ENCODE data around the gene AOAH. TPM values are rescaled to one million over a fixed set of nuclear protein-coding genes. Genes with fewer than 3 reads are reported as not detected.
"Not testable (repeated sequence)": the region's sequence is repeated elsewhere in the genome, so short reads cannot be mapped to it uniquely, and the experiment has no call there.

Gene AOAH
- polyA plus RNA-seq, 3 donors: 2.5 to 3.3 (median 3.1) TPM

- DNase-seq (ENCODE audit: extremely low read depth in 1 of 11, low read depth in 9 of 11, low spot score in 4 of 11): no peak
Observed at GRCh38 chr7:36506820-36507219, 217.5 kb downstream of the AOAH start.

- DNase-seq (ENCODE audit: extremely low read depth in 1 of 11, low read depth in 9 of 11, low spot score in 4 of 11): no peak
Observed at GRCh38 chr7:36506130-36506798, 218.0 kb downstream of the AOAH start.

GRCh38 chr7:36504617-36505016 is 219.7 kb downstream of the AOAH start:
- DNase-seq (ENCODE audit: extremely low read depth in 1 of 11, low read depth in 9 of 11, low spot score in 4 of 11): not testable (repeated sequence)

DNA sequence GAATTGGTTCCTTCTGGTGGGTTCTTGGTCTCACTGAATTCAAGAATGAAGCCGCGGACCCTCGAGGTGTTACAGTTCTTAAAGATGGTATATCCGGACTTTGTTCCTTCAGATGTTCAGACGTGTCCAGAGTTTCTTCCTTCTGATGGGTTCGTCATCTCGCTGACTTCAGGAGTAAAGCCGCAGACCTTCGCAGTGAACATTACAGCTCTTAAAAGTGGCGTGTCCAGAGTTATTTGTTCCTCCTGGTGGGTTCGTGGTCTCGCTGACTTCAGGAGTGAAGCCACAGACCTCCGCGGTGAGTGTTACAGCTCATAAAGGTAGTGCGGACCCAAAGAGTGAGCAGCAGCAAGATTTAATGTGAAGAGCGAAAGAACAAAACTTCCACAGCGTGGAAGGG is 220.1 kb downstream of the AOAH start:
- not testable (repeated sequence) for DNase-seq (ENCODE audit: extremely low read depth in 1 of 11, low read depth in 9 of 11, low spot score in 4 of 11)

GRCh38 chr7:36497775-36498174 is 226.5 kb downstream of the AOAH start:
- no peak for DNase-seq (ENCODE audit: extremely low read depth in 1 of 11, low read depth in 9 of 11, low spot score in 4 of 11)

GRCh38 chr7:36497176-36497575 is 227.1 kb downstream of the AOAH start:
- DNase-seq (ENCODE audit: extremely low read depth in 1 of 11, low read depth in 9 of 11, low spot score in 4 of 11): not testable (repeated sequence)

DNA sequence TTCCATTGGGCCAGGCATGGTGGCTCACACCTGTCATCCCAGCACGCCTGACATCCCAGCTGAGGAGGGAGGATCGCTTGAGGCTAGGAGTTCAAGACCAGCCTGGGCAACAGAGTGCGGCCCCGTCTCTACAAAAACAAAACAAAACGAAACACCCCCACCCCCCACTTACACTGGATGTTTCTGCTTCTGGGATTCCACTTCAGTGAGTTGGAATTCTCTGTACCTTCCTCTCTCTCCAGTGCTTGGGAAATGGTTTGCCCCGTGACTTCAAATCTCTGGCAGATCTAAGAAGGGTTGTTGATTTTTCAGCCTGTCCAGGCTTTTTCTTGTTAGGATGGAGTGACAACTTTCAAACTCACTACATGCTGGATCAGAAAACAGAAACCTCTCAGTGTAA is 227.7 kb downstream of the AOAH start:
- no peak for DNase-seq (ENCODE audit: extremely low read depth in 1 of 11, low read depth in 9 of 11, low spot score in 4 of 11)

- no peak for DNase-seq (ENCODE audit: extremely low read depth in 1 of 11, low read depth in 9 of 11, low spot score in 4 of 11)
Observed at GRCh38 chr7:36491317-36491716, 233.0 kb downstream of the AOAH start.

DNA sequence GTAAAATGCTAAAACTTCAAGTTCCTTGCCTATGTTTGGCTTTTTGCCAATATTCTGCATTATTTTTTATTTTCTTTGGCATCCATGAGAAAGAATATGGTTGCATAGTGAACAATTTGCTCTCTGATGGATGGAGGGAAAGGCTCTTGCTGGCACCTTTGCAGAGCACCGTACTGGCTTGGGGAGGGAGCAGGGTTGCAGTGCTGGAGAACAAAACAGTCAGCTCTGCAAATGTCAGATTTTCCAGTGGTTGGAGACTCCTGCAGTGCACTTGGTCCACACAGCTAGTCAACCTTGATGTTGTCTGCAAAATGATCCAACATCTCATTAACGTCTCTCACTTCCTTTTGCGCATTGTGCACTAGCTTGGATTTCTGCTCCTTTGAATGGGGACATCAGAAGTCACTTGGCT is 233.9 kb downstream of the AOAH start:
- no peak for DNase-seq (ENCODE audit: extremely low read depth in 1 of 11, low read depth in 9 of 11, low spot score in 4 of 11)

- not testable (repeated sequence) for DNase-seq (ENCODE audit: extremely low read depth in 1 of 11, low read depth in 9 of 11, low spot score in 4 of 11)
Observed at GRCh38 chr7:36488672-36489071, 235.6 kb downstream of the AOAH start.

GRCh38 chr7:36487756-36488336 is 236.4 kb downstream of the AOAH start:
- peak; percentile 24 to 51 (median 39) for DNase-seq (ENCODE audit: extremely low read depth in 1 of 11, low read depth in 9 of 11, low spot score in 4 of 11)

DNA sequence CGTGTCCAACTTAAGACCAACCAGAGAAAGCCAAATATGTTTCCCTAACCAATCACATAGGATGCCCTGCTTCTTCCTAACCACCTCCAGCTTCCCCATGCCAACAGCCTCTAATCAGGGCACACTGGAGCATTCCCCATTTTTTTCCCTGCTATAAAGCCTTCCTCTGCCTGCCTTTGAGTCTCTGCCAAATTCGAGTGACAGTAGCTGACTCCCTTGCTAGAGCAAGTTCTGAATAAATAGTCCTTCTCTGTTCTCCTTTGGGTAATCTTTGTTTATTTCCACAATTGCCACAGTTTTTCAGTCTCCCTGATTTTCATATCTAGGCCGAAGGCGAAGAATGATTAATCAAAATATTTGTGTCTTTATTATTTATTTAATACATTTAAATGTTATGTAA is 238.0 kb downstream of the AOAH start:
- DNase-seq (ENCODE audit: extremely low read depth in 1 of 11, low read depth in 9 of 11, low spot score in 4 of 11): no peak

GRCh38 chr7:36484265-36484664 is 240.0 kb downstream of the AOAH start:
- no peak for DNase-seq (ENCODE audit: extremely low read depth in 1 of 11, low read depth in 9 of 11, low spot score in 4 of 11)

DNA sequence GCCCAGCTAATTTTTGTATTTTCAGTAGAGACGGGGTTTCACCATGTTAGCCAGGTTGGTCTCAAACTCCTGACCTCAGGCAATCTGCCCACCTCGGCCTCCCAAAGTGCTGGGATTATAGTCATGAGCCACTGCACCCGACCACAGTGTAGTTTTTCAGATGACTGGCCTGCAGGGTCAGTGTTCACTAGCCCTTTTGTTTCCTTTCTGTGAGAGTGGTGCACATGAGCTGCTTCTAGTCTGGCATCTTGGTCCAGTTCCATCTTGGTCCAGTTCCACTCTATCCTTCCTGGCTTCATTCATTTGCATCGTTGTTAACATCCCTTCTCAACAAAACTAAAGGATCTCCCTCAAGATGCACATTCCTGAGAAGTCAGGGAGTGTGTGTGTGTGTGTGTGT is 240.4 kb downstream of the AOAH start:
- not testable (repeated sequence) for DNase-seq (ENCODE audit: extremely low read depth in 1 of 11, low read depth in 9 of 11, low spot score in 4 of 11)

DNA sequence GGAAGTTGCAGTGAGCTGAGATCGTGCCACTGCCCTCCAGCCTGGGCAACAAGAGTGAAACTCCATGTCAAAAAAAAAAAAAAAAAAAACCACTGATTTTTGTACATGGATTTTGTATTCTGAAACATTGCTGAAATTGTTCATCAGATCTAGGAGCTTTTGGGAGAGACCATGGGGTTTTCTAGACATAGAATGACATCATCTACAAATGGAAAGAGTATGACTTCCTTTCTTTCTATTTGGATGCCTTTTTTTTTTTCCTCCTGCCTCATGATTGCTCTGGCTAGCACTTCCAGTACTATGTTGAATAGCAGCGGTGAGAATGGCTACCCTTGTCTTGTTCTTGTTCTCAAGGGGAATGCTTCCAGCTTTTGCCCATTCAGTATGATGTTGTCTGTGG is 245.5 kb downstream of the AOAH start:
- DNase-seq (ENCODE audit: extremely low read depth in 1 of 11, low read depth in 9 of 11, low spot score in 4 of 11): no peak

DNA sequence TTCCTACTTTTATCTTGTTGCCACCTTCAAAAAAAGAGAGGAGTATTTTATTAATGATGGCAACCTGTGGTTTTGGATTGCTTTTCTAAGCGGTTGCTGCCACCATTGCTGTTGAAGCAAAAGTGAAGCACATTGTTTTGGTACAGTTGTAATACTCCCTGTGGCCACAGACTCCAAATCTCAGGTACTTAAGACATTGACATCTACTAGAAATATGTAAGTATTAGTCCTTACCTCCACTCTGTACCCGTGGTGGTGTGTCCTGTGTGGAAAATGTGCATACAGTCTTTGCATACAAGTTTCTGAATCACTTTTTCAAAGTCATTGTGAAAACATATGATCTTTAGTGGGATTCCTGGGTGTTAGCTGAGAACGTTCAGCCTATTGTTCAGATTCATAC is 248.9 kb downstream of the AOAH start:
- no peak for DNase-seq (ENCODE audit: extremely low read depth in 1 of 11, low read depth in 9 of 11, low spot score in 4 of 11)

- DNase-seq (ENCODE audit: extremely low read depth in 1 of 11, low read depth in 9 of 11, low spot score in 4 of 11): no peak
Observed at GRCh38 chr7:36475011-36475342, 249.3 kb downstream of the AOAH start.

- DNase-seq (ENCODE audit: extremely low read depth in 1 of 11, low read depth in 9 of 11, low spot score in 4 of 11): no peak
Observed at GRCh38 chr7:36474283-36475010, 249.8 kb downstream of the AOAH start.

DNA sequence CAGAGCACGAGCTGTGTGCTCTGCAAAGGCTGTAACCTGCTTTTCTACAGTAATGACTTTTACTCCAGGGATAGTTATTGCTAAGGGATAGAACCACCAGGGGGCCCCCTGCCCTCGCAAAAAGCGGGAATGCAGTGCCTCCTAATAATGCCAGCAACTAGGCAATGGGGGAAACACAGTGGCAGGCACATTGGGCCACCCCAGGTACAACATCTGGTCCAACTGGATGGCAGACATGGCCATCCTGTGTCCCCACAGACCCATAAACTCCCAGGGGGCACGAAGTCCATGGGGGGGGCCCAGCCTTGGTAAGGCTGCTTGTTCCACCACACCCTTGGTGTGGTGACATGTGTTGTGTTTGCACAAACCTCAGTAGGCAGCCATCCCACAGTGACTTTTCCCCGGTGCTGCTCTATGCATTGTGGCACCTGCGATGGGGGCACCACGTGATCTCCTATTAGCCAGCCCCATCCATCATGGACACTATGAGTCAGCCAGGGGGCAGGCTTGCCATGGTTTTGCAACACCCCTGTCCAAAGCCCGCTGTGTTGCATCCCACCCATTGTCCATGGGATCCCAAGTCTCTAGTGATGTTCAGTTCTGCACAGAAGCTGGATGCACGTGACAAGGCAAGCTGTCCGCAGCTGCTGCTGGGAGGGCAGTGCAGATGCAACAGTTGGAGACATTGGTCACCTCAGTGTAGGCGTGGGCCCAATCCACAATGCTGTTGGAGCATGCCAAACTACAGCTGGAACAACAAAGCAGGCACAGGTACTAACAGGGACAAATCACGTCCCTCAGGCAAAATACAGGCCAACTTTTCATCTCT is 250.6 kb downstream of the AOAH start:
- DNase-seq (ENCODE audit: extremely low read depth in 1 of 11, low read depth in 9 of 11, low spot score in 4 of 11): peak in 2 of 11 donors; percentile 10 to 15
